Aorta (tissue), 5 donors: ENCODE measurements around the gene ANKH. TPM values are rescaled to one million over a fixed set of nuclear protein-coding genes. Genes with fewer than 3 reads are reported as not detected.

Source experiments
- ATAC-seq: fragments of 200-7000 bp; cut with Tn5 transposase; one replicate; pipeline ENCODE4 v1.9.1; 2022; ENCODE audit warnings: moderate library complexity; ENCODE audit not compliant: low FRiP score
- DNase-seq, 2 donors: peaks; one replicate each; pipeline ENCODE4 v3.0.0-alpha.2; 2020
- H3K27ac ChIP-seq, 2 donors: one replicate each; pipeline ENCODE4 v1.5.1; 2013; ENCODE audit warnings: low read length in 2 of 2, mild to moderate bottlenecking in 2 of 2, moderate library complexity in 2 of 2, control low read depth in 1 of 2, inconsistent platforms in 1 of 2, low read depth in 1 of 2
- H3K27me3 ChIP-seq, 2 donors: one replicate each; pipeline ENCODE4 v1.6.1; 2013; ENCODE audit warnings: control low read depth in 1 of 2, low read length in 1 of 2, mild to moderate bottlenecking in 1 of 2, moderate library complexity in 1 of 2; ENCODE audit not compliant: insufficient read depth in 2 of 2, control insufficient read depth in 1 of 2
- H3K36me3 ChIP-seq, 2 donors: one replicate each; pipeline ENCODE4 v1.6.1; 2013; ENCODE audit warnings: control low read depth in 1 of 2, low read length in 1 of 2, mild to moderate bottlenecking in 1 of 2; ENCODE audit not compliant: insufficient read depth in 2 of 2, control insufficient read depth in 1 of 2
- H3K4me1 ChIP-seq, 2 donors: one replicate each; pipeline ENCODE4 v1.6.1; 2013; ENCODE audit warnings: low read length in 2 of 2, control low read depth in 1 of 2, mild to moderate bottlenecking in 1 of 2, moderate library complexity in 1 of 2; ENCODE audit not compliant: insufficient read depth in 2 of 2, control insufficient read depth in 1 of 2
- H3K4me3 ChIP-seq, 2 donors: one replicate each; pipeline ENCODE4 v1.5.1; 2013; ENCODE audit warnings: low read length in 2 of 2, control low read depth in 1 of 2, mild to moderate bottlenecking in 1 of 2
- H3K9me3 ChIP-seq: one replicate; pipeline ENCODE4 v1.6.1; 2013; ENCODE audit warnings: mild to moderate bottlenecking, low read length; ENCODE audit not compliant: control insufficient read depth
- WGBS, 2 donors: extraction: QIAGEN DNeasy Blood & Tissue Kit; methylation state at CpG; one replicate each; pipeline ENCODE4 v1.1.7; 2013; 5-methylcytosine and 5-hydroxymethylcytosine counted together
- intact Hi-C, 2 donors: fragments of 100-400 bp; cut with DNase I; formaldehyde crosslinking; loops; one replicate each; pipeline versions ENCODE4 v1.14.2 to v1.15.0; 2022
- polyA plus RNA-seq, 2 donors: library from polyadenylated mRNA; stranded (reverse); fragments of 200-250 nt; gene quantifications; one replicate each; pipeline ENCODE4 v1.2.3, GENCODE V29; 2013
- total RNA-seq, 2 donors: library from RNA; stranded (reverse); fragmentation: NEBNext Ultra II Directional; extraction: Animal tissue kit (Norgen Biotek cat#: 25700); gene quantifications; one replicate each; pipeline ENCODE4 v1.2.1, GENCODE V29; 2021
- donor health status: healthy with polysubstance abuse.
- donor health status: Bipolar disorder and iron deficiency.
- donor health status: DM: no; HTN: no; CAD: no.
- donor health status: DM: no; HTN: no; CAD: no.
- donor health status: DM: yes; HTN: yes; CAD: no.

The ANKH gene
- total and polyA plus RNA-seq, 4 donors = 63.7 to 257 (median 167) TPM

DNA sequence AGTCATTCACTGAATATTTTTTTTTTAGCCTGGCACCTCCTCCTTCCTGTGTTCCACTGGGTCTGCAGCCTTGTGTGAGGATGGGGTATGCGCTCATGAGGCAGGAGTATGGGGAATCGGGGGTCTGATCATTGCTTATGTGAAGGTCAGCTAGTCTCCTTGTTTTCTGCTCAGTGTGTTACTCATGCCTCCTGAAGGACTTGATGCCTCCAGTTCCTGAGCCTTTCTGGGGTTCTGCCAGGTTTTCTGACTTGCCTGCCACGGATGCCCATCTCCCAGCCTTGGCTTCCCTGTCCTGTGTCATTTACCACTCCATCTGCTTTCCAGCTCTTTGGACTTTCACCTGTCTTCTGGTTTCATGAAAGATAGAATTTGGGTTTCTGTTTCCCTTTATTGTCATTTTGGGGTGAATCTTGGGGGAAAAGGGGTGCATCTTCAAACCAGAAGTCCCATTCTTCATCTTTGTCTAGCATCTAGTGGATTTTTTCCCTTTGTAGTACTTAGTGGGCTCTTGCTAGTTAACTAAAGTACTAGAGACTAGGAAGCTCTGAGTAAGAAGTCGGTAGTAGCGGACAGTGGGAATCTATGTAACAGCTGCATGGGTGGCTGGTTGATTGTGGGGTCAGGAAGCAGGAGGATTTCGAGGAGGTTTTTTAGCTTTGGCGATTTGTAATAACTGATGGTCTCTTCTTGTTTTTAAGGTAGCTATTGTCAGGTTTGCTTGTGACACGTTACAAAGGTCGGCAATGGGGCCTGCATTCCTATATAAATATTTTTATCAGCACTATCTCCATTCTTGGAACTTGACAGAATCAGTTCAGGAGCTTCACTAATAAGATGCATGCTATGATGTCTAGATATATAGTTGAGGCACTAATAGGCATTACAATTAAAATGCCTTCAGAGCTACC lies 198.8 kb downstream of the ANKH start:
- 79 to 83% methylated on average over 9 of the region's 9 CpGs for WGBS, 2 donors
- Histone ChIP-seq H3K4me1 (peaks cover 0 to 12% of the 10 kb centered on the region in 2 donors), H3K36me3 (no peaks in the 10 kb centered on the region), H3K27me3 (no peaks in the 10 kb centered on the region), H3K27ac (no peak overlapping the region), H3K9me3 (no peaks in the 10 kb centered on the region), H3K4me3 (no peak overlapping the region)
- ATAC-seq (no peak), DNase-seq (no peak)
- intact Hi-C loops = no loop called here

GRCh38 chr5:14672082-14672481 lies 199.5 kb downstream of the ANKH start:
- 65 to 72% methylated on average over 4 of the region's 4 CpGs for WGBS, 2 donors

GRCh38 chr5:14671414-14671813 lies 200.2 kb downstream of the ANKH start:
- H3K27me3 ChIP-seq = no peaks in the 10 kb centered on the region
- no peak overlapping the region for H3K27ac ChIP-seq
- ATAC-seq (no peak), DNase-seq (no peak)
- intact Hi-C loops = no loop called here
- WGBS, 2 donors = 20% methylated on average over 2 of the region's 2 CpGs
- H3K9me3 ChIP-seq = no peaks in the 10 kb centered on the region
- H3K4me3 ChIP-seq = no peak overlapping the region
- H3K4me1 ChIP-seq = peaks cover 0 to 12% of the 10 kb centered on the region in 2 donors
- H3K36me3 ChIP-seq = no peaks in the 10 kb centered on the region

More at GRCh38 chr5:14672082-14672481, 199.5 kb downstream of the ANKH start:
- no peak overlapping the region for H3K27ac ChIP-seq
- peak in 1 of 2 donors; percentile 50 for DNase-seq
- H3K36me3 ChIP-seq = no peaks in the 10 kb centered on the region
- H3K27me3 ChIP-seq = no peaks in the 10 kb centered on the region
- intact Hi-C loops = no loop called here
- H3K9me3 ChIP-seq = no peaks in the 10 kb centered on the region
- ATAC-seq = no peak
- peaks cover 0 to 13% of the 10 kb centered on the region in 2 donors for H3K4me1 ChIP-seq
- no peak overlapping the region for H3K4me3 ChIP-seq

- H3K9me3 ChIP-seq = no peaks in the 10 kb centered on the region
- H3K36me3 ChIP-seq = no peaks in the 10 kb centered on the region
- peaks cover 0 to 6% of the 10 kb centered on the region in 2 donors for H3K4me1 ChIP-seq
- no peak for ATAC-seq
- DNase-seq = no peak
- H3K27ac ChIP-seq = no peak overlapping the region
- intact Hi-C loops = no loop called here
- no peaks in the 10 kb centered on the region for H3K27me3 ChIP-seq
- no peak overlapping the region for H3K4me3 ChIP-seq
- WGBS, 2 donors = 60 to 63% methylated on average over 1 of the region's 1 CpG
These were observed 201.6 kb downstream of the ANKH start for GRCh38 chr5:14669975-14670374.

GRCh38 chr5:14669415-14669814 lies 202.2 kb downstream of the ANKH start:
- H3K4me3 ChIP-seq = no peak overlapping the region
- no peaks in the 10 kb centered on the region for H3K36me3 ChIP-seq
- intact Hi-C loops = no loop called here
- H3K27ac ChIP-seq = no peak overlapping the region
- ATAC-seq (no peak), DNase-seq (no peak)
- 89 to 90% methylated on average over 5 of the region's 5 CpGs for WGBS, 2 donors
- peaks cover 0 to 6% of the 10 kb centered on the region in 2 donors for H3K4me1 ChIP-seq
- H3K9me3 ChIP-seq = no peaks in the 10 kb centered on the region
- no peaks in the 10 kb centered on the region for H3K27me3 ChIP-seq

GRCh38 chr5:14668181-14668591 lies 203.4 kb downstream of the ANKH start:
- no peak for ATAC-seq
- intact Hi-C loops = no loop called here

GRCh38 chr5:14667770-14668169 lies 203.8 kb downstream of the ANKH start:
- H3K4me3 ChIP-seq = no peak overlapping the region
- no peak for ATAC-seq

More at GRCh38 chr5:14668181-14668591, 203.4 kb downstream of the ANKH start:
- H3K27me3 ChIP-seq = no peaks in the 10 kb centered on the region
- DNase-seq = no peak
- no peak overlapping the region for H3K4me3 ChIP-seq
- H3K27ac ChIP-seq = no peak overlapping the region
- H3K36me3 ChIP-seq = no peaks in the 10 kb centered on the region
- H3K9me3 ChIP-seq = no peaks in the 10 kb centered on the region
- peaks cover 2 to 6% of the 10 kb centered on the region in 2 donors for H3K4me1 ChIP-seq
- 58 to 66% methylated on average over 5 of the region's 5 CpGs for WGBS, 2 donors

DNA sequence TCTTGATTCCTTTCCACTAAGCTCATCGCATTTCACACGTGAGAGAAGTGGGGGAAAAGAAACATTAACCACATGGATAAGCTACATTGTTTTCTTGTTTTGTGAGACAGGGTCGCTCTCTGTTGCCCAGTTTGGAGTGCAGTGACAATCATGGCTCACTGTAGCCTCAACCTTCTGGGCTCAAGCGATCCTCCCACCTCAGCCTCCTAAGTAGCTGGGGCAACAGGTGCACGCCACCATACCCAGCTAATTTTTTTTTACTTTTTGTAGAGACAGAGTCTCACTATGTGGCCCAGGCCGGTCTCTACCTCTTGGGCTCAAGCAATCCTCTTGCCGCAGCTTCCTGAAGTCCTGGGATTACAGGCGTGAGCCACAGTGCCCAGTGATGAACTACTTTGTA lies 204.3 kb downstream of the ANKH start:
- 80 to 83% methylated on average over 8 of the region's 8 CpGs for WGBS, 2 donors
- Histone ChIP-seq H3K27me3 (no peaks in the 10 kb centered on the region), H3K4me3 (no peak overlapping the region), H3K27ac (no peak overlapping the region), H3K9me3 (no peaks in the 10 kb centered on the region), H3K36me3 (no peaks in the 10 kb centered on the region), H3K4me1 (peaks cover 1 to 4% of the 10 kb centered on the region in 2 donors)
- intact Hi-C loops = no loop called here
- no peak for DNase-seq
- no peak for ATAC-seq

More at GRCh38 chr5:14667770-14668169, 203.8 kb downstream of the ANKH start:
- intact Hi-C loops = no loop called here
- Histone ChIP-seq H3K4me1 (peaks cover 4 to 5% of the 10 kb centered on the region in 2 donors), H3K9me3 (no peaks in the 10 kb centered on the region), H3K36me3 (no peaks in the 10 kb centered on the region), H3K27ac (no peak overlapping the region), H3K27me3 (no peaks in the 10 kb centered on the region)
- DNase-seq = no peak
- 84 to 91% methylated on average over 1 of the region's 1 CpG for WGBS, 2 donors

GRCh38 chr5:14666357-14666756 lies 205.2 kb downstream of the ANKH start:
- Histone ChIP-seq H3K4me1 (peaks cover 1 to 4% of the 10 kb centered on the region in 2 donors), H3K4me3 (peak overlapping the region in 1 of 2 donors; percentile 5), H3K27ac (no peak overlapping the region), H3K36me3 (no peaks in the 10 kb centered on the region), H3K9me3 (no peaks in the 10 kb centered on the region), H3K27me3 (no peaks in the 10 kb centered on the region)
- intact Hi-C loops = no loop called here
- ATAC-seq = no peak
- WGBS, 2 donors = 32 to 34% methylated on average over 2 of the region's 2 CpGs
- no peak for DNase-seq
